Neural progenitor cell (in vitro differentiated cells): Measurements from ENCODE around the gene OR2J3.

Experiments used
- CTCF ChIP-seq: fragments of 200-600 bp; sonication (generic); IDR thresholded peaks from 2 replicates; pipeline ENCODE4 v1.5.1; 2017; ENCODE audit warnings: antibody characterized with exemption, mild to moderate bottlenecking
- EZH2 ChIP-seq: fragments of 200-600 bp; sonication (generic); IDR thresholded peaks from 2 replicates; pipeline ENCODE4 v1.6.1; 2017; ENCODE audit warnings: antibody characterized with exemption, mild to moderate bottlenecking, moderate library complexity

- TF ChIP-seq CTCF (no peak), EZH2 (no peak)
These were observed 33.7 kb downstream of the OR2J3 start for GRCh38 chr6:29141606-29142005.
